Epithelial cell of esophagus (primary cell): ENCODE measurements around the gene MFGE8.

ENCODE experiments used
- DNase-seq: peaks from one replicate; pipeline ENCODE4 v3.0.0; 2010; ENCODE audit warnings: low read depth
- H3K4me3 ChIP-seq: 2 replicates; pipeline ENCODE4 v1.5.1; 2011; ENCODE audit warnings: mild to moderate bottlenecking, low read length, control low read depth
- CTCF ChIP-seq: IDR thresholded peaks from 2 replicates; pipeline ENCODE4 v1.5.1; 2011; ENCODE audit warnings: low read depth, mild to moderate bottlenecking, low read length, control low read depth, inconsistent platforms; ENCODE audit not compliant: insufficient read depth; ENCODE audit errors: missing control alignments

MFGE8 gene

GRCh38 chr15:88872706-88873105 is 40.5 kb downstream of the MFGE8 start:
- DNase-seq: peak; percentile 22
- TF ChIP-seq CTCF: no peak
- H3K4me3 ChIP-seq: no peak overlapping the region

GRCh38 chr15:88872106-88872505 is 41.1 kb downstream of the MFGE8 start:
- TF ChIP-seq CTCF: no peak
- H3K4me3 ChIP-seq: no peak overlapping the region
- DNase-seq: no peak

- H3K4me3 ChIP-seq: no peak overlapping the region
- no peak for TF ChIP-seq CTCF
- no peak for DNase-seq
These were observed 41.9 kb downstream of the MFGE8 start for GRCh38 chr15:88871313-88871712.

- no peak for DNase-seq
- TF ChIP-seq CTCF: no peak
- H3K4me3 ChIP-seq: no peak overlapping the region
These were observed 46.8 kb downstream of the MFGE8 start for GRCh38 chr15:88866295-88866881.

- DNase-seq: peak; percentile 49
- TF ChIP-seq CTCF: no peak
- no peak overlapping the region for H3K4me3 ChIP-seq
These were observed 47.6 kb downstream of the MFGE8 start for GRCh38 chr15:88865498-88866099.

GRCh38 chr15:88864861-88865497 is 48.2 kb downstream of the MFGE8 start:
- no peak for TF ChIP-seq CTCF
- no peak overlapping the region for H3K4me3 ChIP-seq
- no peak for DNase-seq
